OCI-LY7 (cell line): ENCODE results near the gene IQGAP1.

Experiments
- CTCF ChIP-seq: fragments of 200-600 bp; sonication (generic); conservative IDR thresholded peaks from 2 replicates; pipeline ENCODE4 v1.5.1; 2014; ENCODE audit warnings: mild to moderate bottlenecking, antibody characterized with exemption, low read length, moderate library complexity, mixed read lengths
- EZH2phosphoT487 ChIP-seq: fragments of 200-600 bp; sonication (generic); IDR thresholded peaks from 2 replicates; pipeline ENCODE4 v1.6.1; 2018; ENCODE audit warnings: low read depth, borderline replicate concordance, mild to moderate bottlenecking, mixed run types, antibody characterized with exemption, low read length, moderate library complexity, mixed read lengths

DNA sequence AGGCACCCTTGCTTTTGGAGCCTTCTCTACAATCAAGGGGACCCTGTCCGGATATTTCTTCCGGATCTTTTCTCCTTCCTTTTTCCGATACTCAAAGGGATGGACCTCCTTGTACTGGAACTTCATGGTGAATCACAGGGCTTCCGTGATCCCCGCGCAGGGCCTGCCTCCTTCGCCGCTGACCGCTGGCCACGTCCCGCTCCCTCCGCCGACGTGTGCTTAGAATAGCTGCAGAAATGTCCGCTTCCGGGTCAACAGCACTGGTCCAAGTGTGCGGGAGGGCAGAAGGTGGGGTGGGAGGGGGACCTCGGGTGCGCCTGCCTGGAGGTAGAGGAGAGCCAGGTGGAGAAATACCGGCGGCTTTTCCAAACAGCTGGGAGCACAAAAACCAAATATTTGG, 39.0 kb upstream of the IQGAP1 start:
- no peak for TF ChIP-seq CTCF
- no peak for TF ChIP-seq EZH2phosphoT487
